AG04449 (cell line): ENCODE results near the gene RINL.

Source experiments
- CTCF ChIA-PET: fragments of 350-600 bp; formaldehyde crosslinking; extraction: SDS; loops from one replicate; lab custom pipeline; 2021; ENCODE audit warnings: antibody characterized with exemption; lab: Yijun Ruan, JAX
- POLR2A ChIA-PET: fragments of 400-600, 350-600 bp; formaldehyde crosslinking; extraction: SDS; loops from one replicate; lab custom pipeline; 2020; ENCODE audit warnings: antibody characterized with exemption, inconsistent platforms; lab: Yijun Ruan, JAX
- DNase-seq: peaks from one replicate; pipeline ENCODE4 v3.0.0-alpha.2; 2010; ENCODE audit warnings: low read depth, low spot score
- H3K4me3 ChIP-seq: 2 replicates; pipeline ENCODE4 v1.5.1; 2011; ENCODE audit warnings: low read depth, mild to moderate bottlenecking, control low read depth, low read length
- TF ChIP-seq, protein P1 (sequence below): IDR thresholded peaks from one replicate; pipeline ENCODE4 v1.5.1; 2011; ENCODE audit warnings: mild to moderate bottlenecking, moderate library complexity, low read length, control low read depth, inconsistent platforms; ENCODE audit not compliant: insufficient read depth; ENCODE audit errors: missing control alignments

Gene RINL

DNA sequence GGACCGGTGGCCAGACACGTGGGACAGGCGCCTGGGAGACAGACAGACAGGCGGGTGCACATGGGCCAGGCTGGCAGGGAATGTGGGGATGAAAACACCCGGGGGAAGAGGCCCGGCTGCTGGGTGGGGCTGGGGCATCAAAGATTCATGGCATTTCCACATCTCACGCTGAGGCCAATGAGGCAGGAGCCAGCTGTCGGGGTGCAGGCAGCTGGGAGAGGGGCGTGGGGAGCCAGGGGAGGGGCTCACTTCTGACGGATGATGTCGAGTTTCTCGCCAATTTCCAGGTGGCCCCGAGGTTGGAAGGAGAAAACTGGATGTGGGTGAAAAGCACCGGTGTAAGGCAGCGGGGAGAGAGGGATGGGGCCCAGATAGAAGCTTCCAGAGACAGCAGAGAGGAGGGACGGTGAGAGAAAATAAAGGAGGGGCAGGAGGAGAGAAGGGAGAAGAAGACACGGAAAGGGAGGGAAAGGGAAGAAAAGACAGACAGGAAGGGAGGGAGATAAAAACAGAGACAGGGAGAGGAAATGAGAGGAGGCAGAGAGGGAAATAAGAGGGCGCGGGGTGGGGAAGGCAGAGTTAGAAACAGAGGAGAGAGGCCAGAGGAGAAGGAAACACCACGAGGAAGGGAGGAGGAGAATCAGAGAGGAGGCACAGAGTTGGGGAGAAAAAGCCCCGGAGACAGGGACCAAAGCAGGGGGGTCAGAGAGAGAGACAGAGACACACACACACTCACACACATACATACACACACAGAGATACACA lies 41.9 kb upstream of the RINL start:
- TF ChIP-seq, protein P1, sequence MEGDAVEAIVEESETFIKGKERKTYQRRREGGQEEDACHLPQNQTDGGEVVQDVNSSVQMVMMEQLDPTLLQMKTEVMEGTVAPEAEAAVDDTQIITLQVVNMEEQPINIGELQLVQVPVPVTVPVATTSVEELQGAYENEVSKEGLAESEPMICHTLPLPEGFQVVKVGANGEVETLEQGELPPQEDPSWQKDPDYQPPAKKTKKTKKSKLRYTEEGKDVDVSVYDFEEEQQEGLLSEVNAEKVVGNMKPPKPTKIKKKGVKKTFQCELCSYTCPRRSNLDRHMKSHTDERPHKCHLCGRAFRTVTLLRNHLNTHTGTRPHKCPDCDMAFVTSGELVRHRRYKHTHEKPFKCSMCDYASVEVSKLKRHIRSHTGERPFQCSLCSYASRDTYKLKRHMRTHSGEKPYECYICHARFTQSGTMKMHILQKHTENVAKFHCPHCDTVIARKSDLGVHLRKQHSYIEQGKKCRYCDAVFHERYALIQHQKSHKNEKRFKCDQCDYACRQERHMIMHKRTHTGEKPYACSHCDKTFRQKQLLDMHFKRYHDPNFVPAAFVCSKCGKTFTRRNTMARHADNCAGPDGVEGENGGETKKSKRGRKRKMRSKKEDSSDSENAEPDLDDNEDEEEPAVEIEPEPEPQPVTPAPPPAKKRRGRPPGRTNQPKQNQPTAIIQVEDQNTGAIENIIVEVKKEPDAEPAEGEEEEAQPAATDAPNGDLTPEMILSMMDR, result no peak
- no peak for DNase-seq
- POLR2A ChIA-PET, result no interaction called here
- CTCF ChIA-PET, result interaction anchor here (9.5 kb wide), 1 partner anchor 8 kb away, joined by 90 read pairs; the partner anchor contains the start of genes MRPS12 and SARS2
- H3K4me3 ChIP-seq, result no peak overlapping the region

DNA sequence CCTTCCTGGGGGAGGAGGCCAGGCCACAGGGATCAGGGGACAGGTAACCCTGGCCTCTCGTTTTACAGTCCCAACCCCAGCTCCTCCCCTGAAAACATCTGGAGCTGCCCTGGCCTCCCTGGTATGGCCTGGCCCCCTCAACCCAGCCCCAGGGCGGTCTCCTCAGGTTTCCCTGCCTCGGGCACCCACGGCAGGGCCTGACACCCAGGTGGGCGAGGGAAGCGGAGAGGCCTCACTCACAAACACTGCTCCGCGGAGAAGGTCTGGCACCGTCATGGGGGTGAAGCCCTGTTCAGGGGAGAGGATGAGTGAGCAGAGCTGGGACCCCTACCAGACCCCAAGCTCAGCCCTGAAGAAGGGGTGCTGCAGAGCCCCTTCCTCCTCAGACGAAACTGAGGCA lies 40.5 kb upstream of the RINL start:
- CTCF ChIA-PET, result interaction anchor here (1.1 to 9.5 kb wide), 3 partner anchors 10 to 515 kb away, joined by 3 to 90 read pairs (median 4); partner anchors contain the start of genes FAM98C, MRPS12 and SARS2
- TF ChIP-seq, protein P1, result no peak
- POLR2A ChIA-PET, result no interaction called here
- H3K4me3 ChIP-seq, result no peak overlapping the region
- no peak for DNase-seq

DNA sequence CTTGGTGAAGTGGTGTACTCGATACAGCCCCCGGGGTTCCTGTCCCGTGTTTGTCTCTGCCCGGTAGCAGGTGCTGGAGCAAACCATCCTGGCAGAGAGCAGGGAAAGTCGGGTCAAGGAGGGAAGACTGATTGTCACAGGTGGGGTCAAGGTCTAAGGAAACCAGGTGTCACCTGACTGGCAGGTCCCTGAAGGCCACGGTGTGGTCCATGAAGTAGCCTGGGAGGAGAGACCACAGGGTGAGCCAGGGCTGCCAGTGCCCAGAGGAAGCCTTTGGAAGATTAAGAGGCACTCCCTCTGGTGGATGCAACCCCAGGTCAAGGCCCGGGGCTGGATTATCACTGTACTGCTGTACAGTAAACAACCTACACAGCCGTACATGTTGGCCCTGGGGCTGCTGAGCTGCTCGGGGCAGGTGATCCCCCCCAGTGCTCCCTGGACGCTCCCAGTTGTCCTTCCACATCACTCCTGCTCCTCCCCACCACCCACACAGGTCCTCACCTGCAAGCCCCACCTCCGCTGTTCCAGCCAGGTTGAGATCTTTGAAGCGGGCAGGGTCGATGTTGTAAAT lies 39.9 kb upstream of the RINL start:
- TF ChIP-seq, protein P1, result no peak
- no peak for DNase-seq
- no peak overlapping the region for H3K4me3 ChIP-seq
- CTCF ChIA-PET, result interaction anchor here (1.7 to 9.5 kb wide), 2 partner anchors 10 to 515 kb away, joined by 4 to 90 read pairs; partner anchors contain the start of genes FAM98C, MRPS12 and SARS2
- POLR2A ChIA-PET, result no interaction called here

DNA sequence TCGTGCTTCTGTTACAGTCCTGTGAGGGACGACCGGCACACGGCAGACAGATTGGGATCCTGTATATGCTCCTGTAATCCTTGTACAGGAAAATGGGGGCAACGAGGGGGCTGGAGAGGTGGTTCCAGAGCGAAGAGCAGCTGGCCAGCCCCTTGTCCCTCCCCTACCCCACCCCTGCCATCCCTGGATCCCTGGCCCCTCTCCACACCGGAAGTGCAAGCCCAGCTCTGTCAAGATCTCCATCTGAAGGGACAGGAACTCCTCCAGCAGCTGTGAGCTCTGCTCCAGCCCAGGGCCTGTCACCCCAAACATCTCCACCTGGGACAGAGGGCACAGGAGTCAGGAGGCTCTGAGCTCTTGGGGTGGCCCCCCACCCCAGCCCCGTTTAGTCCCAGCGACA lies 39.4 kb upstream of the RINL start:
- H3K4me3 ChIP-seq, result no peak overlapping the region
- ChIA-PET CTCF (interaction anchor here (0.8 to 9.5 kb wide), 3 partner anchors 11 to 514 kb away, joined by 3 to 90 read pairs (median 4); partner anchors contain the start of genes FAM98C, MRPS12 and SARS2), POLR2A (no interaction called here)
- no peak for DNase-seq
- TF ChIP-seq, protein P1, result no peak

DNA sequence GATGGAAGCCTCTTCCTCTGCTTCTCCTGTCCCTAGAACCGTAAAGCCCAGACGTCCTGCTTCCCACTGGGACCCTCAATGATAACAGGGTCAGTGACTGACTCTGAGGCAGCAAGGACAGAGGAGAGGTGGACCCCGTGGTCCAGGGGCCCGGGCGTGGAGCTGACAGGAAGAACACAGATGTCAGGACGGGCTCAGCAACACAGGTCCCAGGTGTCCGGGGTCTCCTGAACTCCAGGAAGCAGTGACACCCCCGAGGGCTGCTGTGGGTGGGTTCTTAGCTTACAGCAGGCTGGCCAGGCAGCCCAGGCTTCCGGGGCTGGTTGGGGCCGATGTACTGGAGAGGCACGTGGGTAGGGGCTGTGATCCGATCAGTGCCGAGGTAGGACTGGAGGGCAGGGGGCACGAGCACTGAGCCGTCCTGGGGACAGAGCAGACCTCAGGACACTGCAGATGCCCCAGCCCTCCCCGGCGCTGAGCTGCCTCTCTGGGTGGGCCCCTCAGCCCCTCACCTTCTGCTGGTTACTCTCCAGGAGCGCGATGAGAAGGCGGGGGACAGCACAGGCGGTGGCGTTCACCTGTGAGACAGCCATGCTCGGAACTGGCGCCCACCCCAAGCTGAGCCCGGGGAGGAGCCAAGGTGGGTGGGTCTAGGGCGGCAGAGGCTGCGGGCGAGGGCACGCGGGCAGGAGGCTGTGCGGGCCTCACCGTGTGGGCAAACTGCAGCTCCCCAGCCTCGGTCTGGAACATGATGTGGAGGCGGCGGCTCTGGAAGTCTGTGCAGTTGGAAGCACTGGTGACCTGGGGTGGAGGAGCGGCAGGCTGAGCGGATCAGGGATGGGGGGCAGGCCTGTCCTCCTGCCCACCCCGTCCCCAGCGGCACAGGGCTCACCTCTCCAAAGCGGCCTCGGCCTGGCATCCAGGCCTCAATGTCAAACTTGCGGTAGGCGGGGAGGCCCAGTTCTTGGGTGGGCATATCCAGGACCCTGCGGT lies 37.5 kb upstream of the RINL start:
- POLR2A ChIA-PET, result no interaction called here
- TF ChIP-seq, protein P1, result no peak
- CTCF ChIA-PET, result interaction anchor here (0.8 to 9.5 kb wide), 3 partner anchors 8 to 281 kb away, joined by 3 to 90 read pairs (median 3); partner anchors contain the start of genes MRPS12 and SARS2
- no peak overlapping the region for H3K4me3 ChIP-seq
- DNase-seq, result no peak
